Parietal lobe (tissue), 1 donor: Measurements from ENCODE around the gene CYBB. TPM values are rescaled to one million over a fixed set of nuclear protein-coding genes. Genes with fewer than 3 reads are reported as not detected.

Experiments used
- total RNA-seq: library from RNA; depleted of rRNA; stranded (reverse); fragments of >200 nt; gene quantifications from one replicate; pipeline ENCODE4 v1.2.3, GENCODE V29; 2014

The CYBB gene
- total RNA-seq: 6.6 TPM

GRCh38 chrX:37779857-37780256 lies at the start of gene CYBB:
TSS of gene CYBB (plus strand) at chrX:37780059. CDS start at chrX:37780078, 19 bp downstream.

GRCh38 chrX:37846934-37847732 lies 67.3 kb downstream of the CYBB start, which contains the start of gene DYNLT3:
TSS of gene DYNLT3 (minus strand) at chrX:37847571. CDS start at chrX:37847510, 61 bp downstream.

Other genes starting within 250 kb of the CYBB start
- gene LANCL3, start 208.4 kb upstream of the CYBB start, total RNA-seq: 1.3 TPM
- 2.2 TPM for gene XK, start 94.3 kb upstream of the CYBB start, total RNA-seq
- 20.7 TPM for gene DYNLT3, start 67.5 kb downstream of the CYBB start, total RNA-seq
- gene SYTL5, start 226.5 kb downstream of the CYBB start, total RNA-seq: 2.2 TPM